IPS DF 6.9 (cell line): ENCODE results near the gene SPATA3.
A peak's percentile ranks its signal among the peaks of the same experiment; 100 is the strongest.

ENCODE experiments used
- DNase-seq: peaks from one replicate; pipeline ENCODE4 v3.0.0-alpha.2; 2013; ENCODE audit warnings: low read depth, low spot score
- H3K27ac ChIP-seq: one replicate; pipeline ENCODE4 v1.5.1; 2013; ENCODE audit warnings: low read length, control low read depth
- H3K27me3 ChIP-seq: 2 replicates; pipeline ENCODE4 v1.6.1; 2013; ENCODE audit warnings: mild to moderate bottlenecking, low read length; ENCODE audit not compliant: control insufficient read depth, insufficient read depth
- H3K36me3 ChIP-seq: 2 replicates; pipeline ENCODE4 v1.6.1; 2013; ENCODE audit warnings: low read length; ENCODE audit not compliant: control insufficient read depth, insufficient read depth
- H3K4me1 ChIP-seq: 2 replicates; pipeline ENCODE4 v1.6.1; 2013; ENCODE audit warnings: low read length; ENCODE audit not compliant: control insufficient read depth, insufficient read depth
- H3K4me3 ChIP-seq: 2 replicates; pipeline ENCODE4 v1.5.1; 2013; ENCODE audit warnings: mild to moderate bottlenecking, low read length
- H3K9me3 ChIP-seq: 2 replicates; pipeline ENCODE4 v1.6.1; 2013; ENCODE audit warnings: low read length, inconsistent platforms; ENCODE audit not compliant: control insufficient read depth, insufficient read depth
- WGBS: extraction: QIAGEN DNeasy Blood & Tissue Kit; methylation state at CpG from one replicate; pipeline ENCODE4 v1.1.7; 2013; ENCODE audit warnings: mixed read lengths, missing lambda C conversion rate; ENCODE audit not compliant: insufficient read length, insufficient coverage; 5-methylcytosine and 5-hydroxymethylcytosine counted together

SPATA3 gene

GRCh38 chr2:231049286-231050017 is 53.5 kb downstream of the SPATA3 start:
- no peak overlapping the region for H3K4me3 ChIP-seq
- DNase-seq, result no peak
- WGBS, result no CpG with 5 or more reads among the region's 12 CpGs
- peaks cover 4% of the 10 kb centered on the region; the same call in 1 of the 2 replicates for H3K27me3 ChIP-seq
- H3K36me3 ChIP-seq, result no peaks in the 10 kb centered on the region
- H3K9me3 ChIP-seq, result no peaks in the 10 kb centered on the region
- H3K27ac ChIP-seq, result no peak overlapping the region
- 0 out of 2 replicates have a peak, but pooled peaks cover 3% of the 10 kb centered on the region for H3K4me1 ChIP-seq

GRCh38 chr2:231050018-231050901 is 54.3 kb downstream of the SPATA3 start:
- DNase-seq, result no peak
- WGBS, result no CpG with 5 or more reads among the region's 9 CpGs
- peaks cover 4% of the 10 kb centered on the region; the same call in 1 of the 2 replicates for H3K27me3 ChIP-seq
- H3K27ac ChIP-seq, result no peak overlapping the region
- H3K4me1 ChIP-seq, result 0 out of 2 replicates have a peak, but pooled peaks cover 3% of the 10 kb centered on the region
- no peak overlapping the region for H3K4me3 ChIP-seq
- H3K9me3 ChIP-seq, result no peaks in the 10 kb centered on the region
- H3K36me3 ChIP-seq, result no peaks in the 10 kb centered on the region

- Histone ChIP-seq H3K27ac (no peak overlapping the region), H3K36me3 (no peaks in the 10 kb centered on the region), H3K4me3 (no peak overlapping the region), H3K27me3 (peaks cover 4% of the 10 kb centered on the region; the same call in 1 of the 2 replicates), H3K4me1 (0 out of 2 replicates have a peak, but pooled peaks cover 3% of the 10 kb centered on the region), H3K9me3 (no peaks in the 10 kb centered on the region)
- no peak for DNase-seq
- no CpG with 5 or more reads among the region's 5 CpGs for WGBS
Observed at GRCh38 chr2:231051116-231051515, 55.2 kb downstream of the SPATA3 start.

- Histone ChIP-seq H3K27ac (no peak overlapping the region), H3K36me3 (no peaks in the 10 kb centered on the region), H3K27me3 (peaks cover 4% of the 10 kb centered on the region; the same call in 1 of the 2 replicates), H3K4me1 (0 out of 2 replicates have a peak, but pooled peaks cover 3% of the 10 kb centered on the region), H3K9me3 (no peaks in the 10 kb centered on the region), H3K4me3 (peak overlapping the region; percentile 27; the same call in 1 of the 2 replicates)
- DNase-seq, result peak; percentile 72
- no CpG with 5 or more reads among the region's 62 CpGs for WGBS
Observed at GRCh38 chr2:231052494-231053451, 56.9 kb downstream of the SPATA3 start.

GRCh38 chr2:231053846-231054245 is 57.9 kb downstream of the SPATA3 start:
- H3K4me1 ChIP-seq, result 0 out of 2 replicates have a peak, but pooled peaks cover 3% of the 10 kb centered on the region
- WGBS, result 100% methylated on average over 1 of the region's 6 CpGs
- peaks cover 4% of the 10 kb centered on the region; the same call in 1 of the 2 replicates for H3K27me3 ChIP-seq
- no peak for DNase-seq
- H3K27ac ChIP-seq, result no peak overlapping the region
- H3K9me3 ChIP-seq, result no peaks in the 10 kb centered on the region
- H3K4me3 ChIP-seq, result no peak overlapping the region
- no peaks in the 10 kb centered on the region for H3K36me3 ChIP-seq

- peak within 1 kb of the TSS; percentile 82 for H3K4me3 ChIP-seq
- no peak within 1 kb of the TSS for H3K27ac ChIP-seq
- H3K36me3 ChIP-seq, result no peaks in the 10 kb centered on the region; the same call in 1 of the 2 replicates
- H3K9me3 ChIP-seq, result no peaks in the 10 kb centered on the region
- H3K4me1 ChIP-seq, result 0 out of 2 replicates have a peak, but pooled peaks cover 3% of the 10 kb centered on the region
- no CpG with 5 or more reads among the region's 73 CpGs for WGBS
- peaks cover 4% of the 10 kb centered on the region; the same call in 1 of the 2 replicates for H3K27me3 ChIP-seq
- peak; percentile 92 for DNase-seq
Observed at GRCh38 chr2:231056453-231057416, 60.8 kb downstream of the SPATA3 start, which contains the start of gene PSMD1. Gene PSMD1 (plus strand): TSS chr2:231056867. CDS start chr2:231057026, 159 bp downstream.

- Histone ChIP-seq H3K27ac (no peak overlapping the region), H3K4me3 (peak overlapping the region; percentile 82; the same call in 1 of the 2 replicates), H3K4me1 (no peaks in the 10 kb centered on the region), H3K36me3 (no peaks in the 10 kb centered on the region; the same call in 1 of the 2 replicates), H3K27me3 (no peaks in the 10 kb centered on the region), H3K9me3 (no peaks in the 10 kb centered on the region)
- no peak for DNase-seq
- no CpG with 5 or more reads among the region's 10 CpGs for WGBS
Observed at GRCh38 chr2:231057590-231057989, 61.7 kb downstream of the SPATA3 start.
